Endometrial microvascular endothelial cells (primary cell): ENCODE measurements around the gene MSX2. TPM values are rescaled to one million over a fixed set of nuclear protein-coding genes. Genes with fewer than 3 reads are reported as not detected.

Source experiments
- in situ Hi-C: cut with HindIII; loops from 2 replicates; pipeline ENCODE4 v1.10.0; 2017; ENCODE audit warnings: low sequenced_read_pairs, low pct_unique_long_range_greater_than_20kb; ENCODE audit errors: inconsistent ontology term
- total RNA-seq: library from RNA; depleted of rRNA; stranded (reverse); fragments of >200 nt; gene quantifications from one replicate; pipeline ENCODE4 v1.2.3, GENCODE V29; 2015; ENCODE audit errors: inconsistent ontology term

MSX2 gene
- total RNA-seq: not detected

DNA sequence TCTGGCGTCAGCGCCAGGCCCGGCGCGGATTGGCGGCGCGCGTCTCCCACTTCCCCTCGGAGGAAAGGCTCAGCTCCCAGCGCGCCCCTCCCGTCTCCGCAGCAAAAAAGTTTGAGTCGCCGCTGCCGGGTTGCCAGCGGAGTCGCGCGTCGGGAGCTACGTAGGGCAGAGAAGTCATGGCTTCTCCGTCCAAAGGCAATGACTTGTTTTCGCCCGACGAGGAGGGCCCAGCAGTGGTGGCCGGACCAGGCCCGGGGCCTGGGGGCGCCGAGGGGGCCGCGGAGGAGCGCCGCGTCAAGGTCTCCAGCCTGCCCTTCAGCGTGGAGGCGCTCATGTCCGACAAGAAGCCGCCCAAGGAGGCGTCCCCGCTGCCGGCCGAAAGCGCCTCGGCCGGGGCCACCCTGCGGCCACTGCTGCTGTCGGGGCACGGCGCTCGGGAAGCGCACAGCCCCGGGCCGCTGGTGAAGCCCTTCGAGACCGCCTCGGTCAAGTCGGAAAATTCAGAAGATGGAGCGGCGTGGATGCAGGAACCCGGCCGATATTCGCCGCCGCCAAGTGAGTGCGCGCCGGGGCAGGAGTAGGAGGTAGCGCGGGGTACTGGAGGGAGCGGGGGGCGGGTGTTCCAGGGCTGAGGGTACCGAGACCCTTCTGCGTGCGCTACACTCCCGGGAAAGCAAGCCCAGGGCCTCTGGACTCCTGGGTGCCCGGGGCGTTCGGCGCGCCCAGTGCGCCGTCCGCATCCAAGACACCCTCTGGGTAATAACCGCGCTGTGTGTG is at the start of gene MSX2:
MSX2 (plus strand) TSS at position 99 of the 777 bp plus-strand sequence; CDS start at position 177, 78 bp downstream.
- in situ Hi-C loops: no loop called here

DNA sequence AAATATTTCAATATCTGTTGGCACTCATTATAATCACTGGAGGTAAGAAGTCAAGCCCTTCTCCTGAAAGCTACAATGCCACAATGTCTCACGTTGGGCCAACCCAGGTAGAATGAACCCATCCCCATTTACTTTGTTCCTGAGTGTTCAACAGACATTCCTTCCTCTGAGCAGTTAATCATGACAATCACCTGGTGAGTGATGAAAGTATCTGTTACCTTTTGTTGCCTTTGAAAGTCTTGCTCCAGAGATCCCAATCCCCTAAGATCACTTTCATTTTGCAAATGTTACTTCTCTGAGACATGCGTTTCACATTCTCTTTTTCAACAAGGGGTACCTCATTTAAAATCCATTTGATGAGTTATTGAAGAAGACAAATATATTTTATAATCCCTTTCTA is 49.3 kb upstream of the MSX2 start:
- in situ Hi-C loops: no loop called here

DNA sequence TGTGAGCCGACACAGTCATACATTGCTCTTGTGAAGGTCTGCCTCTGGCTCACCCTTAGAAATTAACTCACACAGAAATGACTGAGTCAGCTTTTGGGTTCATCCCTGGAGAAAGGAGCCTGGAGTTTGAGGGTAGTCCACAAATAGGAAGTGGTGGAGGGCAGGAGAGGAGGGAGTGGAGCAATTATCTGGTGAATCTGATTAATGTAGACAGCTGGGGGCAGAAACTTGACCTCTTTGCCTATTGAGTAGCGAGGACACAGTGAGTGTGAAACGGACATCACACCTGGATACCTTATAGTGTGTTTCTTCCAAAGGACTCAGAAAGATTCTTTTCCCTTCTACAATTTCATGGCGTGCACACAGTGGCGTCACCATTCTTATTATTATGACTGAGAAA is 48.5 kb upstream of the MSX2 start:
- in situ Hi-C loops: no loop called here

DNA sequence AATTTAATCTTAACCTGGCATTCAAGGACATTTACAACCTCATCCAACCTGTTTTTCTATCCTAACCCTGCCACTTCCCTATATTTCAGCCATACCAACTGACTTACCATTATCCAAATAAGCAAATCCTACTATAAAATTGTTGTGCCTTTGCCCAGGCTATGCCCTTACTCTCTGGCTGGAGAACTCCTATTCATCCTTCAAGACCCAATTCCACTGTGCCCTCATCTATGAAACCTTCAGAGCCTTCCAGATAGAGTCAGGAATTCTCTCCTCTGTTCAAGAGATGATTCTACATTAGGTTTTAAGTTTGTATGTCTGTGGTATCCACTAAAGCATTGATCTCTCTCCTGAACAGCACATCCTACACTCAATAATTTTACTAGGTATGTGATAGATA is 46.3 kb upstream of the MSX2 start:
- in situ Hi-C loops: no loop called here

DNA sequence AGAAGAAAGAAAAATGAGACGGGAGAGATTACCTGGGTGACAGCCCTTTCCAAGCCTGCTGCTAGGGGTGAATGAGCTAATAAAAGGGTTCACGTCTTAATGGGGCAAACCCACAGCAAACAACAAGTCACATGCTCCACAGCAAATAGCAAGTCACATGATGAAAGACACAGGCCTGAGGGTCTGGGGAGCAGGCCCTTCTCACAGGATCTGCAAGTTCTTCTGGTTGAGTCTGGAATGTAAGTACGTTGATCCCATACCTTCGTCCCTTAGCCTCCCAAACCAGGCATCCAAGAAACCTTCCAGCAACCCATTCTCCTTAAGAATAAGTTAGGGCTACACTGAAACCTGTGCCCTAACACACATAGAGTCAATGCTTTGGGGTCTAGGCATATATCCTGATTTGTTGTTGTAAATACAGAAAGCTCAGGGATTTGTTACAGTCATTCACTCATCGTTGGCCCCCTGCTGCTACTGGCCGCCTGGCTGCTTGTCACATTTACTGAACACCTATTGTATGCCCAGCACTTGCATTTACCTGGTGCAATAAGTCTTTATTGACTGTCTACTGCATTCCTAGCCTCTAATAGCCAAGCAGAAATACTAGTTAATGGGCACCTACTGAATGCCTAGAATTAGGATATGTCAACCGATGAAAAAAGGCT is 43.3 kb upstream of the MSX2 start:
- in situ Hi-C loops: no loop called here

DNA sequence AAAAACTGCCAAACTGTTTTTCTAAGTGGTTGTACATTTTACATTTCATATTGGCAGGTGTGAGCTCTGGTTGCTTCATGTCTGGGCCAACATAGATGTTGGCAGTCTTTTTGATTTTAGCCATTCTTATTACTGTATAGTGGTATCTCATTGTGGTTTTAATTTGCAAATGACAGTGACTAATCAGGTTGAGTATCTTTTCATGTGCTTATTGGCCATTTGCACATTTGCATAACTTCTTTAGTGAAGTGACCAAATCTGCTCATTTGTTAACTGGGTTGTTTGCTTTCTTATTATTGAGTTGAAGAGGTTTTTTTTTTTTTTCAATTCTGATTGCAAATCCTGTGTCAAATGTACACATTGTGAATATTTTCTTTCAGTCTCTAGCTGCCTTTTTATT is 36.9 kb upstream of the MSX2 start:
- in situ Hi-C loops: no loop called here

DNA sequence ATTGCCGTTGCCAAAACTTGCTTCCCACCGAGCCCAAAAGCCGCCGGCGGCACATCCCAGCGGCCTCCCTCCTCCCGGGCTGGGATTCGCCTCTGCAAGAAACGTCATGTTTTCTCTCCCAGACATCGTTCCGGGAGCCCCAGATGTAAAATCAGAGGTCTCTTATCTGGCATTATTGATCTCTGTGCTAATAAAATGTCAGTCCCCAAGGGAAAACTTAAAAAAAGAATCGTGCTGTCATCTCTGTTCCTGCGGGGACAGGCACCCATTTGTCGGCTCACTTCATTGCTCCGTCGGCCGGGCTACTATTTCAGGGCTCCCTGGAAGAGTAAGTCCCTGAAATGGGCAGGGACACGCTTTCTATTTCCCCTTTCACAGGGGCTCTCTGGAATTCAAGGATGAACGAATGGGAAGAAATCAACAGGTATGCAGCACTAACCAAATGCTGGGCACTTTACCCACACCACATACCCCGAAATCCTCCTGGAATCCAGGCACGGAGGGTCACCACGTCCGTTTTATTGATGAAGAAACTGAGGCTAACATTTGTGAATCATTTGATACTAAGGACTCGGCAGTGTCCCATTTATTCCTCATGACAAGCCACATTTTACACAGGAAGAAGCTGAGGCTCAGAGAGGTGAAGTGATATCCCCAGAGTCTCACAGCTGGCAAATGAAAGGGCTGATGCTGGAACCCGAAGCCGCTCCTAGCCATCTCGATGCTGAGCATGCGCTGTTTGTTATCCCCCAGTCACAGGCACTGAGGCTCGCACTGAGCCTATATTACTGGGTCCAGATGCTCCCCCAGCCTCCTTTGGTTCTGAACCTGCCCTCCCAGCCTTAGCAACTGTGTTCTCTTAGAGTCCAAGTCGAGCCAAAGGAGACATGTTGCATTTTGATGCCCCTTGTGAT is 35.7 kb upstream of the MSX2 start:
- in situ Hi-C loops: no loop called here

DNA sequence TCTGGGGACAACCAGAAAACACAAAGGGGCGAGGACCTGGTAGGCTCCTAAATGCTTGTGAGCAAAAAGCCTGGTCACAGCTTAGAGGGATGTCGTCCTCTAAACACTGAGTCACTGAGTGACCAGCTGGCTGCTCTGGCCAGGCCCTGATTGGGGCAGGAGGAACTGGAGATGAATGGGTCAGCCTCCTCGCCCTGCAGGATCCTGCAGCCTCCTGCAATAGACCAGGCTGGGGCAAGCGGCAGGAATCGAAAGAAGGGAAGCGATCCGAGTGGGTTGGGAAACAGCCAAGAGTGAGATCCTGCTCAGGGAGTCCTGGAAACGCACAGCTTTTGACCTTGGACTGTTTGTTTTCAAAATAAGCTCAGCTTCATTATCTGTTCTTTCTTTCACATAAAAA is 34.1 kb upstream of the MSX2 start:
- in situ Hi-C loops: no loop called here

DNA sequence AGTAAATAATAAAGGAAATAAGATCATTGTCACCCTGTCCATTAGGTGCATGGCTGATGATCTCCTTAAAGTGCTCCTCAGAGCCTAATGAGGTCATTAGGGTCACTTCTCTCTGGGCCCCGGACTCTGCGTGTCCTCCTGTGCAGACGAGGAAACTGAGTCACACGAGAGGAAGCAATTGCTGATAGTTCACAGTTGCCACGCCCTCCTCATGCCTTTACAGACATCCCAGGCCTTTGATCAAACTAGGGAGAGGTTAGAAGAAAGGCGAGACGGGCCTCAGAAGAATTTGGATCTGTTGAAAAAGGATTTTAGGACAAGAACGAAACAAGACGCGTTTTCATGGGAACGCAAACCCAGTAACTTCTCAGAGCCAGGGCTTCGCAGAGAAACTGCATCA is 32.0 kb upstream of the MSX2 start:
- in situ Hi-C loops: no loop called here

DNA sequence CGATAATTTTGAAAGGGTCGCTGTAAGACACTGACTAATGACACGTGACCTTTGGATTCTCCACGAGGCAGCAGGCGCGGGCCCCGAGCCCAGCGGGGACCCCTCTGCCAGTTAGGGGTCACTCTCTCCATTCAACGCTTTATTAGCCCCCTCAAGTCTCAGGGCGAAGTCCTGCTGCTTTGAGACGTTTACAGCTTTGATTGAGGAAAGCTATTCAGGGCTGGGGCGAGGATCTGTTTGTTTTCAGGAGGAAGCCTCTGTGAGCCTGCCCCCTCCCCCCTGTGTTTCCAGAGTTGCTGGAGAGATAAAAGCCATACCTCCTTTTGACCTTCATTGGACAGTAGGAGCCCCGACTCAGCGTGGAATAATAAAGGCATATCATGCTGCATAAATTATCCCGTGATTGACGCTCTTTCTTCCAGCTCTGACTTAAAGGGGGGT is 31.4 kb upstream of the MSX2 start:
- in situ Hi-C loops: no loop called here

DNA sequence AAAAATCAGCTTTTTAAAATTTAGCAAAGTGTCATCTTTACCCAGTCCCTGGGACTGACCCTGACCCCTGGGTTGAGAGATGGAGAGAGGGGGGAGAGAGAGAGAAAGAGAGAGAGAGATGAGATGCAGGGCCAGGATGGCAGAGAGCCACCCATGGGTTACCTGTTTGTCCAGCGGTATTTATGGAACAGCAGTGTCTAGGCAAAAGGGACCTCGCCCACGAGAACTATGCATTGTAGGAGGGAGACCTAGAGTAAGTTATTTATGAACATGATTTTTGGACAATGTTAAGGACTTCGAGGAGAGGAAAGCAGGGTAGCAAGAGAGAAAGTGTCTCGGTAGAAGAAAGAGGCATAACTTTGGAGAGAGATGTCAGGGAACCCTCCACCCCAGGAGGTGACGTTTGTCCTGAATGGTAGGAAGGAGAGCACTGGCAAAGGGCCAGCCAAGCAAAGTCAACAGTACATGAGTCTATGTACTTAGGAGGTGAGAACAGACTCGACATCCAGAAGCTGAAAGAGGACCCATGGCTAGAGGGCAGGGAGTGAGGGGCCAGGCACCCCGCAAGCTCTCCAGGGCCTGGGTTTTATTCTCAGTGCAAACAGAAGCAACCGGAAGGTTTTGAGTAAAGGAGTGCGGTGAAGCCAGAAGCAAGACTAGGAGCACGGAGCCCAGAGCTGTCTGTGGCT is 30.5 kb upstream of the MSX2 start:
- in situ Hi-C loops: no loop called here

DNA sequence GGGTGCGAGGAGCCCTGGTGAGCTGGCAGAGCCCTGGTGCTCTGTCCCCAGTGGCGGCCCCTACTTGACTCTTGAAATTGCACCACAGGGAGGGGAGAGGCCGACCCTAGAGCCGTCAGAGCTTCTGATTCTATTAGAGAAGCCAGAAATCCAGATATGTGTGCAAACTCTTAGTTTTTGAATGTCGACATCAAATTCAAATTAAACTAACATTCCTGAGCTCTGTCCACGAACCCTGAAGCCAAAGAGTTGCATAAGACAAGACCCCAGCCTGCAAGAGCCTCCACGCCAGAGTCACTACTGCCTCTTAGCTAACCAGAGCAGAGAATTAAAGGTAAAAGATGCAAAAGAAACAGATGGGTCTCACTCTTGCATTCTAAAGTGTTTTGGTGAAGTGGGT is 29.8 kb upstream of the MSX2 start:
- in situ Hi-C loops: no loop called here

DNA sequence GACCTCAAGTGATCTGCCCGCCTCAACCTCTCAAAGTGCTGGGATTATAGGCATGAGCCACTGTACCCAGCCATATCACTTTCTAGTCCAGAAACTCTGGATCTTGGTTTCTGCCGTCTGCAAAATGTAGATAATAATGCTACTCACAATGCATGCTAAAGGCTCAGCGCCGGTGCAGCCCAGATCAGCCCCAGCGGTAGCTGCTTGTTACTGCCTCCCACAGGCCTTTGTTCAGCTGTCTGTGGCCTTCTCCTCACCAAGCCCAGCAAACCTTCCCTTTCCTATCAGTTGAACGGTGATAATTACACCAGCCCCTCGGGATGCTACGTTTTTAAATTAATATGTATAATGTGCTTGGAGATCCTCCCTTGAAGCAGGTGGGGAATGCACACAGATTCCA is 26.2 kb upstream of the MSX2 start:
- in situ Hi-C loops: no loop called here

DNA sequence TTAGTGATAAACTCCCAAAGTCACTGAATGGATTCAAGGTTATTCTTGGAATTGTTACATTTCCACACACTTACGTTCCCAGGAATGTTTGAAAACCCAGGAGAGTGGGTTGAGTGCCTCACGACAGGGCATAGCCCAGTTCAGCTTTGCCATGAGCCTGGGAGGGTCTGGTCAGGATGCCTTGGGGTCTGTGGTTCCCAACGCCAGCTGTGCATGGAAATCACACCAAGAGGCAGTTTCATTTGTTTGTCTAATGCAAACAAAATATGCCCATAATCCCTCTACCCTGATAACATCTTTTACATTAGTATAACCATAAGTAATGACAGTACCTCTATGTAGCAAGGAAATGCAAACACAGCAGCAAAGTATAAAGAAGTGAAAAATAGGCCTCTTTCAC is 25.3 kb upstream of the MSX2 start:
- in situ Hi-C loops: no loop called here

DNA sequence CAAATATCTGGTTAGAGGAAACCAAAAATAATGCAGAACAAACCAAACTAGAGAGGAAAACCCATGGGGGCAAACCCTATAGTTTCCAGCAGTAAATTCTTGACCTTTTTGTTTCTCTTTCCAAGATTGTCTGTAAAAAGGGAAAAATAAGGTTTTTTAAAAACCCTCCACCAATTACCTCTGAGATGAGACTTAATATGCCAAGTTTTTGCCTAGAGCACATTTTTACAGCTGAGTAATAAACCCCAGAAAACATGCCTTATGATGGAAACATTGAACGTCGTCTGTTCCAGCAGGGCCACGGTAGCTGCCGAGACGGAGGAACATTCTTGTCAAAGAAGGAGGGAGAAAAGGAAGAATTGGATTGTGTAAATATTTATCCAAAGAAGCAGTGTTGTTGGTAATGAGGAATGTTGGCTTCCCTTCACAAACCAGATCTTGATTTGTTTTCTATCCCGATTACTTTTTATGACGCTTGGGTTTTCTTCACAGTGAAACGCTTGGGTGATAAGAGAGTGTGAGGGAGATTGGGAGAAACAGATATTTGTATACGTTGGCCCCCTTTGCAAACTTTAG is 17.3 kb upstream of the MSX2 start:
- in situ Hi-C loops: no loop called here

DNA sequence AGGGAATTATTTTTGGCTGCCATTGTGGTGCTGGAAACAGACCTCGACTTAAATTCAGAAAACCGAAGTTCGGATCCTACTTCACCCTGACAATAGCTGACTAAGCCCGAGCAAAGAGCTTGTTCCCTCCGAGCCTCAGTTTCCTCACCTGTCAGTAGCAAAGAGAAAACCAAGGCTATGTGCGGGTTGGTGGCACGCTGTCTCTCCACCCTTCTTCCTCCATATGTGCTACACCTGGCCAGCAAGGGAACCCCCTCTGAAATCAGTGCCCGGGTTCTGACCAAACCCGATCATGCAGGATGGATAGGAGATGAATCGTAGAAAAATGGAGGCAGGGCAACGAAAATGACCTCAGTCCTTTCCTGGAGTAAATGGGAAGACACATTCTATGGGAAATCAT is 16.7 kb upstream of the MSX2 start:
- in situ Hi-C loops: no loop called here

DNA sequence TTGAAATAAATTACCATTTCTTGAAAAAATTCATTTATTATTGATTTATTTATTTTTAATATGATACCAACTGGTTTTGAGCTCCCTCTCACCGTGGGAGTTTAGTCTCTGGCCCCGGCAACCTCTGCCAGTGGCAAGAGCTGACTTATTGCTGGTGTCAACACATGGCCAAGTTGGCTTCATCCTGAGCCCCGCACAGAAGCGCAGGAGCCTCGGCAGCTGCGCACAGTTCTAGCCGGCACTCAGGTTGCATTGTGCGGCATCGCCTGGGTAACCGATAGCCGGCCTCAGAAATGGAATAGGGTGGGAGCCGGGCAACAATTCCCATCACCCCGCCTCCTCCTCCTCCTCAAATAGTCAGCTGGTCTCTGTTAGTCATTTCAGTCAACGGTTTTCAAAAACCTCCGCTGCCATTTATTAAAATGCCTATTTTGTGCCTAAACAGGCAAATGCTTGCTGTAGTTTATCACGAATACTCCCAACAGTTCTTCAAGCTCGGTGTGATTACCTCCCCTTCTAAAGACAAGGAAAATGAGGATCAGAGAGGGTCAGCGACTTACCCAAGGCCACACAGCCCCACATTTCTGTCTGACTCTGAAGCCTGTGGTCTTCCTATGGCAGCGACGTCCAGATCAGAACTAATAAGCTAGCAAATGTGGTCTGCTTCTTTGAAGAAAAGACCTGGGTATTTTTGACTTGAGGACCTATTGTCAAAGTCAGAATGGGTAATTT is 15.7 kb upstream of the MSX2 start:
- in situ Hi-C loops: no loop called here

DNA sequence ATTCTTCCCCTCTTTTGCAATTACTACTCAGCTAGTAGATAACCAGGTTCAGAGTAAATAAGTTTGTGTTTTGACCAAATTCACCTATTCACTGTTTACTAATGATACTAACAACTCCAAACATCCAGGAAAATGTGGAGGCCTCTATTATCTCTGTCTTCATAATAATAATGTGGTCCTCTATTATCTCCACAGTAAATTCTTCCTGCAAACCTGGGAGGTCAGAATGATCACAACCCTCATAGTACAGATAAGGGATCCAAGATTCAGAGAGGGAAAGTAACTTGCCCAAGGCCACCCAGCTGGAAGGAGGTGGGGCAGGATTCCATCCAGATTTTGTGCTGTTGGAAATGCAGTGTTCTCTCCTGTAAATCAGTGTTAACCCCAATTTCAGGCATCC is 9.6 kb upstream of the MSX2 start:
- in situ Hi-C loops: no loop called here
